ENCODE measurements around the gene ASB7.

The ASB7 gene

GRCh38 chr15:100566850-100567628 is 35.4 kb upstream of the ASB7 start:
- no peak for DNase-seq (ENCODE audit: low read depth)
- H3K4me3 ChIP-seq (ENCODE audit: low read depth, low read length): no peak overlapping the region
- TF ChIP-seq CTCF (IDR thresholded peaks at IDR 0.05; ENCODE audit: insufficient read depth, low read depth, low read length, missing control alignments): no peak

DNA sequence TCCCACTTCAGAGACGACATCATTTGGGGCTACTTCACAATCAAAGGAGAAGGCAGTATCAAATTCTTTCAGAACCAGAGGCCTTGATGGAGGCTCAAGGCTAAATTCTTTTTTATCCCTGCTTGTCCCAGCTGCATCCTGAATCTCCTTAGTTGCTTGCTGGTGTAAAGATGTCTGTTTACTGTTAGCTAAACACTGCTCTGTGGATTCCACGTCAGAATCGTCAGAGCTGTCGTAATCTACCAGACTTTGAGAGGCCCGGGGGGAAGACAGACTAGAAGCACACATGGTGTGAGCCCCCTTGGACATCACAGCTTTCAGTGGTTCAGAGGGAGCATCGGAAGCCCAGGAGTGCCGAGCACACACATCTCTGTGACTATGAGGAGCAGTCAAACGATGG is 33.0 kb upstream of the ASB7 start:
- no peak for TF ChIP-seq CTCF (IDR thresholded peaks at IDR 0.05; ENCODE audit: insufficient read depth, low read depth, low read length, missing control alignments)
- no peak for DNase-seq (ENCODE audit: low read depth)
- H3K4me3 ChIP-seq (ENCODE audit: low read depth, low read length): no peak overlapping the region

- no peak for DNase-seq (ENCODE audit: low read depth)
- H3K4me3 ChIP-seq (ENCODE audit: low read depth, low read length): no peak overlapping the region
- TF ChIP-seq CTCF (IDR thresholded peaks at IDR 0.05; ENCODE audit: insufficient read depth, low read depth, low read length, missing control alignments): no peak
These were observed 32.1 kb upstream of the ASB7 start for GRCh38 chr15:100570275-100570674.

DNA sequence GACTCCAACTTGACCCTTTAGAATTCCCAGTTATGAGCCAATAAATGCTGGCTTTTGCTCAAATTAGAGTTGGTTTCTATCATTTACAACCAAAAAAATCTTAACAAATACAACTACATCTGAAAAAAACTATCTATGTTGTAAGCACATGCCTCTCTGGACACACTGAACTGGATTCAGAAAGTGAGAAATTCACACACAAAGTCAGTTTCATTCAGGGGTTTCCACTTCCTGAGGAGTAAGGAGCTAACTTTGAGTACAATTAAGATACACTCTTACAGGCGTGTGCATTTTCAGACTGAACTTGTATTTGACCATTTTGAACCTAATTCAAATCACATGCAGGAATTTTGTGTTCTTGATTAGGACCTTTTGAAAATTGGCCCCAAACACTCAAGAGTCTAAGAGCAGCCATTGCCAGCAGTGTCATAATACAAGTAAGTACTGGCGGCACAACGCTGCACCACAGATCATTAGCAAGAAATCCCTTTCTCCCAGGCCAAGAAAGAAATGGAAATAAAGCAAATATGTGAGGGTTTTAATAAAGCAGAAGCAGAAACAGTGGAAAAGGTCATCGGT is 31.6 kb upstream of the ASB7 start:
- H3K4me3 ChIP-seq (ENCODE audit: low read depth, low read length): no peak overlapping the region
- TF ChIP-seq CTCF (IDR thresholded peaks at IDR 0.05; ENCODE audit: insufficient read depth, low read depth, low read length, missing control alignments): no peak
- peak; percentile 77 for DNase-seq (ENCODE audit: low read depth)

- peak; percentile 5 for DNase-seq (ENCODE audit: low read depth)
- H3K4me3 ChIP-seq (ENCODE audit: low read depth, low read length): no peak overlapping the region
- TF ChIP-seq CTCF (IDR thresholded peaks at IDR 0.05; ENCODE audit: insufficient read depth, low read depth, low read length, missing control alignments): no peak
These were observed 30.7 kb upstream of the ASB7 start for GRCh38 chr15:100571592-100572167.

- TF ChIP-seq CTCF (IDR thresholded peaks at IDR 0.05; ENCODE audit: insufficient read depth, low read depth, low read length, missing control alignments): peak; percentile 0
- no peak overlapping the region for H3K4me3 ChIP-seq (ENCODE audit: low read depth, low read length)
- DNase-seq (ENCODE audit: low read depth): no peak
These were observed 29.9 kb upstream of the ASB7 start for GRCh38 chr15:100572362-100572983.

All from GM12865 (cell line).